ENCODE data around the gene IPO13. TPM values are rescaled to one million over a fixed set of nuclear protein-coding genes. Genes with fewer than 3 reads are reported as not detected.

Gene IPO13
- total RNA-seq, 2 experiments from 2014 or later: 16.2 to 16.5 TPM

- intact Hi-C loops (cut with micrococcal nuclease): no loop called here
- no peaks in the 10 kb centered on the region for H3K36me3 Mint-ChIP-seq (ENCODE audit: low read depth)
- DNase-seq (no peak), ATAC-seq (no peak)
- POLR2A ChIA-PET: interaction anchor here (0.9 kb wide), 1 partner anchor 21 kb away, joined by 3 read pairs; no protein-coding TSS in a partner anchor
- TF ChIP-seq CTCF (IDR thresholded peaks at IDR 0.05): no peak
- CTCF ChIA-PET: interaction anchor here (2.0 kb wide), 1 partner anchor 19 kb away, joined by 14 read pairs; the partner anchor contains the start of gene ARTN
- no peak overlapping the region for H3K4me3 Mint-ChIP-seq
- H3K9me3 Mint-ChIP-seq: no peaks in the 10 kb centered on the region
- H3K4me1 Mint-ChIP-seq (ENCODE audit: low read depth): peaks cover 22% of the 10 kb centered on the region
- no peak overlapping the region for H3K27ac Mint-ChIP-seq
- H3K27me3 Mint-ChIP-seq: no peaks in the 10 kb centered on the region
These were observed 6.1 kb downstream of the IPO13 start for GRCh38 chr1:43952731-43953346.

- Mint-ChIP-seq H3K27me3 (no peaks in the 10 kb centered on the region), H3K36me3 (ENCODE audit: low read depth) (peaks cover 2% of the 10 kb centered on the region), H3K9me3 (no peaks in the 10 kb centered on the region), H3K27ac (no peak overlapping the region), H3K4me1 (ENCODE audit: low read depth) (peaks cover 17% of the 10 kb centered on the region), H3K4me3 (no peak overlapping the region)
- DNase-seq (no peak), ATAC-seq (no peak)
- intact Hi-C loops (cut with micrococcal nuclease): no loop called here
- TF ChIP-seq CTCF (IDR thresholded peaks at IDR 0.05): no peak
- POLR2A ChIA-PET: interaction anchor here (0.9 to 1.1 kb wide), 2 partner anchors 15 to 20 kb away, joined by 3 read pairs; no protein-coding TSS in a partner anchor
- CTCF ChIA-PET: interaction anchor here (1.9 to 2.0 kb wide), 2 partner anchors 19 to 190 kb away, joined by 10 to 14 read pairs; partner anchors contain the start of gene ARTN
These were observed 6.6 kb downstream of the IPO13 start for GRCh38 chr1:43953361-43953760.

- TF ChIP-seq CTCF (IDR thresholded peaks at IDR 0.05): no peak
- no peak for DNase-seq
- ATAC-seq: no peak
- Mint-ChIP-seq H3K27ac (no peak overlapping the region), H3K9me3 (no peaks in the 10 kb centered on the region), H3K27me3 (no peaks in the 10 kb centered on the region), H3K4me3 (no peak overlapping the region), H3K36me3 (ENCODE audit: low read depth) (peaks cover 2% of the 10 kb centered on the region), H3K4me1 (ENCODE audit: low read depth) (peaks cover 10% of the 10 kb centered on the region)
- POLR2A ChIA-PET: interaction anchor here (0.9 to 1.1 kb wide), 2 partner anchors 14 to 20 kb away, joined by 3 read pairs; no protein-coding TSS in a partner anchor
- intact Hi-C loops (cut with micrococcal nuclease): no loop called here
- CTCF ChIA-PET: interaction anchor here (1.1 to 2.0 kb wide), 4 partner anchors 19 to 191 kb away, joined by 4 to 14 read pairs (median 9); partner anchors contain the start of gene ARTN
These were observed 7.3 kb downstream of the IPO13 start for GRCh38 chr1:43954036-43954435.

- H3K9me3 Mint-ChIP-seq: no peaks in the 10 kb centered on the region
- peaks cover under 1% of the 10 kb centered on the region for H3K4me1 Mint-ChIP-seq (ENCODE audit: low read depth)
- no peak for TF ChIP-seq CTCF (IDR thresholded peaks at IDR 0.05)
- intact Hi-C loops (cut with micrococcal nuclease): no loop called here
- H3K27ac Mint-ChIP-seq: no peak overlapping the region
- ChIA-PET POLR2A (no interaction called here), CTCF (interaction anchor here (0.9 kb wide), 1 partner anchor 21 kb away, joined by 4 read pairs; no protein-coding TSS in a partner anchor)
- DNase-seq (no peak), ATAC-seq (no peak)
- H3K4me3 Mint-ChIP-seq: no peak overlapping the region
- no peaks in the 10 kb centered on the region for H3K27me3 Mint-ChIP-seq
- peaks cover 2% of the 10 kb centered on the region for H3K36me3 Mint-ChIP-seq (ENCODE audit: low read depth)
These were observed 9.5 kb downstream of the IPO13 start for GRCh38 chr1:43956234-43956633.

GRCh38 chr1:43957407-43958040 is 10.8 kb downstream of the IPO13 start:
- H3K4me3 Mint-ChIP-seq: no peak overlapping the region
- no peak for ATAC-seq
- H3K36me3 Mint-ChIP-seq (ENCODE audit: low read depth): peaks cover 2% of the 10 kb centered on the region
- H3K27me3 Mint-ChIP-seq: no peaks in the 10 kb centered on the region
- intact Hi-C loops (cut with micrococcal nuclease): no loop called here
- no peak for DNase-seq
- POLR2A ChIA-PET: interaction anchor here (0.6 to 2.1 kb wide), 2 partner anchors 18 to 376 kb away, joined by 3 to 4 read pairs; no protein-coding TSS in a partner anchor
- H3K27ac Mint-ChIP-seq: no peak overlapping the region
- CTCF ChIA-PET: interaction anchor here (1.4 kb wide), 1 partner anchor 11 kb away, joined by 4 read pairs; the partner anchor contains the start of gene IPO13
- H3K9me3 Mint-ChIP-seq: no peaks in the 10 kb centered on the region
- TF ChIP-seq CTCF (IDR thresholded peaks at IDR 0.05): no peak
- no peaks in the 10 kb centered on the region for H3K4me1 Mint-ChIP-seq (ENCODE audit: low read depth)
